Right atrium auricular region (tissue), 2 donors: Measurements from ENCODE around the gene SMIM14. TPM values are rescaled to one million over a fixed set of nuclear protein-coding genes. Genes with fewer than 3 reads are reported as not detected.

Experiments used
- DNase-seq: peaks from one replicate; pipeline ENCODE4 v3.0.0-alpha.2; 2019; ENCODE audit warnings: low spot score
- H3K27ac ChIP-seq, 2 donors: fragments of 200-600 bp; sonication (generic); 1 replicate in 1 of 2; 2 replicates in 1 of 2; pipeline ENCODE4 v1.5.1; 2016 to 2019
- H3K27me3 ChIP-seq, 2 donors: fragments of 200-600 bp; sonication (generic); one replicate each; pipeline versions ENCODE4 v1.5.1 to v1.6.0; 2017 to 2019
- H3K36me3 ChIP-seq: fragments of 200-600 bp; sonication (generic); one replicate; pipeline ENCODE4 v1.5.1; 2016
- H3K4me1 ChIP-seq, 2 donors: fragments of 200-600 bp; sonication (generic); one replicate each; pipeline versions ENCODE4 v1.5.1 to v1.6.0; 2017 to 2019
- H3K4me3 ChIP-seq, 2 donors: fragments of 200-600 bp; sonication (generic); 1 replicate in 1 of 2; 2 replicates in 1 of 2; pipeline ENCODE4 v1.5.1; 2017 to 2019; ENCODE audit warnings: mild to moderate bottlenecking in 1 of 2, moderate library complexity in 1 of 2
- H3K9me3 ChIP-seq, 2 donors: fragments of 200-600 bp; sonication (generic); one replicate each; pipeline ENCODE4 v1.5.1; 2019
- total RNA-seq, 2 donors: library from RNA; depleted of rRNA; stranded (reverse); fragments of >200 nt; gene quantifications; one replicate each; pipeline ENCODE4 v1.1.0, GENCODE V29; 2016
- TF ChIP-seq, protein P1 (sequence below), 2 donors: fragments of 200-600 bp; sonication (generic); IDR thresholded peaks; one replicate each; pipeline ENCODE4 v1.5.1; 2019; ENCODE audit warnings: antibody characterized with exemption in 2 of 2

Gene SMIM14
- total RNA-seq, 2 donors from 2014 or later, result 15.2 to 16.6 TPM

DNA sequence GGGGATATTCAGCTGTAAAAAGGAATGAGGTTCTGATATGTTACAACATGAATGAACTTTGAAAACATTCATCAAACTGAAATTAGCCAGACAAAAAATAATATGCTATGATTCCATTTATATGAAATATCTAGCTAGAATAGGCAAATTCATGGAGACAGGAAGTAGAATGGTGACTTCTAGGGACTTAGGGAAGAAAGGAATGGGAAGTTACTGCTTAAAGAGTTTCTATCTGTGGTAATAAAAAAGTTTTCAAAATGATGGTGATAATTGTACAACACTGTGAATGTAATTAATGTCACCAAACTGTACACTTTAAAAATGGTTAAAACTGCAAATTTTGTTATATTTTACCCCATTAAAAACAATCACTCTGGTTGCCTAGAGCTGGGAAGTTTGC, 30.2 kb downstream of the SMIM14 start:
- Histone ChIP-seq H3K4me3 (no peak overlapping the region), H3K36me3 (peaks cover 18% of the 10 kb centered on the region), H3K27ac (no peak overlapping the region), H3K9me3 (peaks cover 0 to 4% of the 10 kb centered on the region in 2 donors), H3K4me1 (peaks cover 0 to 11% of the 10 kb centered on the region in 2 donors), H3K27me3 (no peaks in the 10 kb centered on the region)
- no peak for DNase-seq
- TF ChIP-seq, protein P1, sequence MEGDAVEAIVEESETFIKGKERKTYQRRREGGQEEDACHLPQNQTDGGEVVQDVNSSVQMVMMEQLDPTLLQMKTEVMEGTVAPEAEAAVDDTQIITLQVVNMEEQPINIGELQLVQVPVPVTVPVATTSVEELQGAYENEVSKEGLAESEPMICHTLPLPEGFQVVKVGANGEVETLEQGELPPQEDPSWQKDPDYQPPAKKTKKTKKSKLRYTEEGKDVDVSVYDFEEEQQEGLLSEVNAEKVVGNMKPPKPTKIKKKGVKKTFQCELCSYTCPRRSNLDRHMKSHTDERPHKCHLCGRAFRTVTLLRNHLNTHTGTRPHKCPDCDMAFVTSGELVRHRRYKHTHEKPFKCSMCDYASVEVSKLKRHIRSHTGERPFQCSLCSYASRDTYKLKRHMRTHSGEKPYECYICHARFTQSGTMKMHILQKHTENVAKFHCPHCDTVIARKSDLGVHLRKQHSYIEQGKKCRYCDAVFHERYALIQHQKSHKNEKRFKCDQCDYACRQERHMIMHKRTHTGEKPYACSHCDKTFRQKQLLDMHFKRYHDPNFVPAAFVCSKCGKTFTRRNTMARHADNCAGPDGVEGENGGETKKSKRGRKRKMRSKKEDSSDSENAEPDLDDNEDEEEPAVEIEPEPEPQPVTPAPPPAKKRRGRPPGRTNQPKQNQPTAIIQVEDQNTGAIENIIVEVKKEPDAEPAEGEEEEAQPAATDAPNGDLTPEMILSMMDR (IDR thresholded peaks at IDR 0.05), result no peak

DNA sequence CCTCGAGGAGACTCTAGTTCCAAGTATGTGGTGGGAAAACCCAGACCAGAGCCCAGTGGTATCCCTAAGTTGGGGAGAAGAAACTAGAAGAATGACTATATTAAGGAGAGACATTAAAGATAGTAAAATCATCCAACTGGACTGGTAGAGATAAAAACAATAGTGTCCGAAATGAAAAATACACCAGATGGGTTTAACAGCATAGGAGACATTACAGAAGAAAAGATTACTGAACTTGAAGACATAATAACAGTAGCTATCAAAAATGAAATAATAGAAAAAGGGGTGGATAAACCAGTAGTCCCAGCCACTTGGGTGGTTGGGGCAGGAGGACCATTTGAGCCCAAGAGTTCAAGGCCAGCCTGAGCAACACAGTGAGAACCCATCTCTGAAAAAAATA, 31.9 kb downstream of the SMIM14 start:
- peaks cover 28% of the 10 kb centered on the region for H3K36me3 ChIP-seq
- no peak overlapping the region for H3K27ac ChIP-seq

DNA sequence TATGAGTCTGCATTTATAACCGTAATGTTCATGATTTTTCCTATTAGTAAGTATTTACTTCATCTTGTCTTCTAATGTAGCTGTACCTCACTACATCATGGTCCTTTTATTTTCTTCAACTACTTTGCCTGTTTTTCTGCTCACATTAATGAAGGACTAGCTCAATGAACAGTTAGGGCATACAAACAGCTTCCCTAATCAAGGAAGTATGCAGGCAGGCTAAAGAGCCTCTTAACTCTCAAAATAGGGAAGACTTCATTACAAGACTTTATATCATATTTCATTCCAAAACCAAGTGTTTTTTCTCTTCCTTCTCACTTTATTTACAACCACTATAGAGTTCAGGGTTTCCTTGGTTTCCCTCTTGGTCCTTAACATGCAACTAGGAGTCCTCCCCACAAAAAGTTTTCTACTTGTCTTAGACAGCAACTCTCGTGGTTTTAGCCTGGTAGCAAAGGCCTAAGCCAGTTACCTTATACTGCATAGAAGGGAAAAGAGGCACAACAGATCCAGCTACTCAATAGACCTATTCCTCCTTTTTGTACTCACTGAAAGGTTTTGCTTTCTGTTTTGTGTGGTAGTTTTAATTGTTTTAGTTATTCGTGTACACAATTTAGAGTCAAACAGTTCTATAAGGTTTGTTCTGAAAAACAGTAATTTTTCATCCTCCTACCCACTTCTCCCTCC, 40.8 kb downstream of the SMIM14 start:
- DNase-seq, result no peak
- H3K27ac ChIP-seq, result no peak overlapping the region
- no peaks in the 10 kb centered on the region for H3K27me3 ChIP-seq
- H3K9me3 ChIP-seq, result no peaks in the 10 kb centered on the region
- H3K36me3 ChIP-seq, result peaks cover 19% of the 10 kb centered on the region
- no peaks in the 10 kb centered on the region for H3K4me1 ChIP-seq
- TF ChIP-seq, protein P1 (IDR thresholded peaks at IDR 0.05), result no peak
- H3K4me3 ChIP-seq, result no peak overlapping the region

More for the DNA sequence above, 31.9 kb downstream of the SMIM14 start:
- Histone ChIP-seq H3K4me1 (no peaks in the 10 kb centered on the region), H3K4me3 (no peak overlapping the region), H3K9me3 (peaks cover 0 to 4% of the 10 kb centered on the region in 2 donors), H3K27me3 (no peaks in the 10 kb centered on the region)
- TF ChIP-seq, protein P1 (IDR thresholded peaks at IDR 0.05), result no peak
- no peak for DNase-seq

DNA sequence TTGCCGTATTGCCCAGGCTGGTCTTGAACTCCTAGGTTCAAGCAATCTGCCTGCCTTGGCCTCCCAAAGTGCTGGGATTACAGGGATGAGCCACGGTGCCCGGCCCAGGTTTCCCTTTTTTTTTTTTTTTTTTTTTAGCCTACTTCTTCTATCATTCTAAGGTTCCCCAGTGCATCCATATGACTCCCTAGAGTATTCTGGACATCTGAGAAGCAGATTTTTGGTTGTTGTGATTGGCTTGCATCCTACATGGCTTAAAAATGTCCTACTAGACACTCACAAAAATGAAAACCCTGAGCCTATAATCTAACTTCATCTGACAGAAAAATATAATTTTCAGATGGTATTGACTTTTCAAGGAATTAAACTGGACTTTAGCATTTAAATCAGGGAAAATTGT, 41.7 kb downstream of the SMIM14 start:
- no peak for DNase-seq
- H3K36me3 ChIP-seq, result peaks cover 16% of the 10 kb centered on the region
- H3K4me1 ChIP-seq, result no peaks in the 10 kb centered on the region
- H3K27ac ChIP-seq, result no peak overlapping the region
- H3K27me3 ChIP-seq, result no peaks in the 10 kb centered on the region
- H3K9me3 ChIP-seq, result no peaks in the 10 kb centered on the region
- H3K4me3 ChIP-seq, result no peak overlapping the region
- TF ChIP-seq, protein P1 (IDR thresholded peaks at IDR 0.05), result no peak

DNA sequence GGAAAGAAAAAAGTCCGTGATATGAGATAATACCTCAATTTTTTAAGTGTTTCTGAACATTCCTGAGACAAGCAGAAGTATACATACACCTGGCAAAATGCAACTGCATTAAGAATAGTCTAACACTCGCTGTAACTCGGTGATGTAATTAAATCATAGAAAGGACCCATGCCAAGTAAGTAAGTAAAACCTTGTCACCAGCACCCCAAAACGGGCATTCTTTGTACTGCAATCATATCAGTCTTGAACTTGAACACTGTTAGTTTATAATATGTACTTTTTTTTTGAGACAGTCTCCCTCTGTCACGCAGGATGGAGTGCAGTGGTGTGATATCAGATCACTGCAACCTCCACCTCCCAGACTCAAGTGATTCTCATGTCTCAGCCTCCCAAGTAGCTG, 47.4 kb downstream of the SMIM14 start:
- Histone ChIP-seq H3K9me3 (no peaks in the 10 kb centered on the region), H3K27me3 (no peaks in the 10 kb centered on the region), H3K4me3 (no peak overlapping the region), H3K4me1 (no peaks in the 10 kb centered on the region), H3K36me3 (no peaks in the 10 kb centered on the region), H3K27ac (no peak overlapping the region)
- TF ChIP-seq, protein P1 (IDR thresholded peaks at IDR 0.05), result no peak
- DNase-seq, result no peak

DNA sequence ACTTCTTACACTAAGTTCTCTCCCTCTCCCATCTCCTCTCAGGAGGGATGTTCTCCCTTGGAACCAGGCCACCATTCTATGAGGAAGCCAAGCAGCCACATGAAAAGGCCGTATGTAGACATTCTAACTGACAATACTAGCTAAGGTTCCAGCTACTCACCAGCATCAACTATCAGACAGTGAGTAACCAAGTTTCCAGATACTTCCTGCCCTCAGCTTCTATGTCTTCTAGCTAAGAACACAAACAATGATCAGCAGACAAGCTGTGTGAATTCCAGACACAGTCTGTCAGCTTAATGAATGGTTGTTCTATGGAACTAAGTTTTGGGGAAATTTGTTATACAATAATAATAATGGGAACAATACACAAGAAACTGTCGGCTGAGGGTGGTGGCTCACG, 50.8 kb downstream of the SMIM14 start:
- H3K9me3 ChIP-seq, result no peaks in the 10 kb centered on the region
- no peak for DNase-seq
- no peaks in the 10 kb centered on the region for H3K4me1 ChIP-seq
- no peak overlapping the region for H3K27ac ChIP-seq
- H3K36me3 ChIP-seq, result no peaks in the 10 kb centered on the region
- no peak overlapping the region for H3K4me3 ChIP-seq
- TF ChIP-seq, protein P1 (IDR thresholded peaks at IDR 0.05), result no peak
- H3K27me3 ChIP-seq, result no peaks in the 10 kb centered on the region
